PFSK-1 (cell line): ENCODE measurements around the gene BCAS3.

Source experiments
- FOXP2 ChIP-seq: optimal IDR thresholded peaks from 2 replicates; pipeline ENCODE3; 2011; ENCODE audit warnings: borderline replicate concordance, control low read depth, inconsistent platforms; ENCODE audit not compliant: insufficient read depth; ENCODE audit errors: extremely low read length, extremely low read depth
- POLR2AphosphoS5 ChIP-seq: IDR thresholded peaks from 2 replicates; pipeline ENCODE4 v1.6.1; 2012; ENCODE audit warnings: low read depth, mild to moderate bottlenecking, control low read depth, low read length, moderate library complexity
- REST ChIP-seq, 2 experiments: IDR thresholded peaks; 2 replicates each; pipeline versions ENCODE4 v1.6.1 to v1.8.0; 2011 to 2012; ENCODE audit warnings: low read depth in 2 of 2, low read length in 2 of 2, control low read depth in 1 of 2, inconsistent platforms in 1 of 2, mild to moderate bottlenecking in 1 of 2, moderate library complexity in 1 of 2; ENCODE audit not compliant: insufficient read depth in 1 of 2
- SIN3A ChIP-seq: IDR thresholded peaks from 2 replicates; pipeline ENCODE4 v1.6.1; 2012; ENCODE audit warnings: mild to moderate bottlenecking, low read length, moderate library complexity, borderline replicate concordance; ENCODE audit not compliant: insufficient read depth
- TAF1 ChIP-seq: IDR thresholded peaks from 2 replicates; pipeline ENCODE4 v1.6.1; 2012; ENCODE audit warnings: low read length, control low read depth, borderline replicate concordance; ENCODE audit not compliant: insufficient read depth

BCAS3 gene

GRCh38 chr17:61345061-61345460 lies 667.4 kb downstream of the BCAS3 start:
- TF ChIP-seq REST (IDR thresholded peaks at IDR 0.05; ENCODE audit: insufficient read depth in 1 of 2, low read depth in 2 of 2, low read length in 2 of 2) (no peak), POLR2AphosphoS5 (no peak), SIN3A (no peak), TAF1 (no peak), FOXP2 (no peak)

- TF ChIP-seq TAF1 (no peak), FOXP2 (no peak), REST (IDR thresholded peaks at IDR 0.05; ENCODE audit: insufficient read depth in 1 of 2, low read depth in 2 of 2, low read length in 2 of 2) (no peak)
Measured at GRCh38 chr17:61345825-61346666, 668.4 kb downstream of the BCAS3 start.

- TF ChIP-seq REST (IDR thresholded peaks at IDR 0.05; ENCODE audit: insufficient read depth in 1 of 2, low read depth in 2 of 2, low read length in 2 of 2) (no peak), FOXP2 (no peak), POLR2AphosphoS5 (no peak), SIN3A (no peak), TAF1 (no peak)
Measured at GRCh38 chr17:61349350-61349749, 671.7 kb downstream of the BCAS3 start.

GRCh38 chr17:61351745-61352407 lies 674.2 kb downstream of the BCAS3 start:
- TF ChIP-seq POLR2AphosphoS5 (no peak), SIN3A (no peak), REST (IDR thresholded peaks at IDR 0.05; ENCODE audit: insufficient read depth in 1 of 2, low read depth in 2 of 2, low read length in 2 of 2) (no peak), TAF1 (no peak), FOXP2 (no peak)
